GM21576 (cell line): ENCODE data around the gene SMG1.
"Not testable (repeated sequence)": the region's sequence is repeated elsewhere in the genome, so short reads cannot be mapped to it uniquely, and the experiment has no call there.

ENCODE experiments used
- ATAC-seq: cut with Tn5 transposase; IDR thresholded peaks from one replicate; pipeline ENCODE4 v1.9.1; 2021; ENCODE audit warnings: mild to moderate bottlenecking, moderate library complexity; ENCODE audit not compliant: unreplicated experiment

The SMG1 gene

GRCh38 chr16:18936727-18937340 is 10.6 kb upstream of the SMG1 start:
- no peak for ATAC-seq

GRCh38 chr16:18933501-18933900 is 7.3 kb upstream of the SMG1 start:
- no peak for ATAC-seq

GRCh38 chr16:18932243-18932987 is 6.2 kb upstream of the SMG1 start:
- no peak for ATAC-seq

GRCh38 chr16:18931756-18932155 is 5.5 kb upstream of the SMG1 start:
- ATAC-seq = no peak

- not testable (repeated sequence) for ATAC-seq
Measured at GRCh38 chr16:18930095-18930494, 3.9 kb upstream of the SMG1 start.

GRCh38 chr16:18928073-18928472 is 1.9 kb upstream of the SMG1 start:
- not testable (repeated sequence) for ATAC-seq

GRCh38 chr16:18925215-18925985 is 808 bp downstream of the SMG1 start:
- peak; percentile 33 for ATAC-seq

GRCh38 chr16:18923935-18924334 is 2.3 kb downstream of the SMG1 start:
- not testable (repeated sequence) for ATAC-seq

- not testable (repeated sequence) for ATAC-seq
Measured at GRCh38 chr16:18923124-18923523, 3.1 kb downstream of the SMG1 start.

GRCh38 chr16:18909585-18909984 is 16.6 kb downstream of the SMG1 start:
- ATAC-seq = not testable (repeated sequence)

GRCh38 chr16:18908716-18909115 is 17.5 kb downstream of the SMG1 start:
- not testable (repeated sequence) for ATAC-seq

- ATAC-seq = not testable (repeated sequence)
Measured at GRCh38 chr16:18902778-18903177, 23.4 kb downstream of the SMG1 start.

GRCh38 chr16:18902044-18902443 is 24.2 kb downstream of the SMG1 start:
- not testable (repeated sequence) for ATAC-seq

- not testable (repeated sequence) for ATAC-seq
Measured at GRCh38 chr16:18901194-18901593, 25.0 kb downstream of the SMG1 start.

GRCh38 chr16:18884456-18884855 is 41.8 kb downstream of the SMG1 start:
- not testable (repeated sequence) for ATAC-seq

- not testable (repeated sequence) for ATAC-seq
Measured at GRCh38 chr16:18877734-18878133, 48.5 kb downstream of the SMG1 start.

- ATAC-seq = not testable (repeated sequence)
Measured at GRCh38 chr16:18877259-18877658, 48.9 kb downstream of the SMG1 start.

- ATAC-seq = not testable (repeated sequence)
Measured at GRCh38 chr16:18876301-18876700, 49.9 kb downstream of the SMG1 start.

GRCh38 chr16:18869043-18869771 is 57.0 kb downstream of the SMG1 start:
- not testable (repeated sequence) for ATAC-seq

GRCh38 chr16:18866277-18866823 is 59.9 kb downstream of the SMG1 start:
- ATAC-seq = not testable (repeated sequence)

- ATAC-seq = not testable (repeated sequence)
Measured at GRCh38 chr16:18862891-18863290, 63.3 kb downstream of the SMG1 start.
